Astrocyte (in vitro differentiated cells and primary cell): ENCODE measurements around the gene IDH3A.
"Not testable (repeated sequence)": the region's sequence is repeated elsewhere in the genome, so short reads cannot be mapped to it uniquely, and the experiment has no call there.

Source experiments
- EZH2 ChIP-seq: IDR thresholded peaks from 2 replicates; pipeline ENCODE4 v1.6.1; 2012; ENCODE audit warnings: mild to moderate bottlenecking, low read length, inconsistent platforms; ENCODE audit not compliant: insufficient read depth
- TF ChIP-seq, protein P1 (sequence below): IDR thresholded peaks from 2 replicates; pipeline ENCODE4 v1.5.1; 2011; ENCODE audit warnings: low read depth, mild to moderate bottlenecking, inconsistent platforms, low read length, moderate library complexity; ENCODE audit not compliant: insufficient read depth

DNA sequence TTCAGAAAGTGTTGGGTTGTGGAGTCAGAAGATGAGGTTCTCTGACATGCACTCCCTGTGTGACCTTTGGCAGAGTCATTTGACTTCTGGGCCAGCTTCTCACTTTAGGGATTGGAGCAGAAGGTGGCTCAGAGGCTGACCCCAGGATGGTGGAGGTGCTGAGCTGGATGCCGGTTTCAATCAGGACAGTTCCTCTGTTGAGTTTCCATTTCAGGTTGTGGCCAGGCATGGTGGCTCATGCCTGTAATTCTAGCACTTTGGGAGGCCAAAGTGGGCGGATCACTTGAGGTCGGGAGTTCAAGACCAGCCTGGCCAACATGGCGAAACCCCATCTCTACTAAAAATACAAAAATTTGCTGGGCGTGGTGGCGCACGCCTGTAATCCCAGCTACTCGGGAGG, 1.9 kb downstream of the IDH3A start:
- TF ChIP-seq, protein P1, sequence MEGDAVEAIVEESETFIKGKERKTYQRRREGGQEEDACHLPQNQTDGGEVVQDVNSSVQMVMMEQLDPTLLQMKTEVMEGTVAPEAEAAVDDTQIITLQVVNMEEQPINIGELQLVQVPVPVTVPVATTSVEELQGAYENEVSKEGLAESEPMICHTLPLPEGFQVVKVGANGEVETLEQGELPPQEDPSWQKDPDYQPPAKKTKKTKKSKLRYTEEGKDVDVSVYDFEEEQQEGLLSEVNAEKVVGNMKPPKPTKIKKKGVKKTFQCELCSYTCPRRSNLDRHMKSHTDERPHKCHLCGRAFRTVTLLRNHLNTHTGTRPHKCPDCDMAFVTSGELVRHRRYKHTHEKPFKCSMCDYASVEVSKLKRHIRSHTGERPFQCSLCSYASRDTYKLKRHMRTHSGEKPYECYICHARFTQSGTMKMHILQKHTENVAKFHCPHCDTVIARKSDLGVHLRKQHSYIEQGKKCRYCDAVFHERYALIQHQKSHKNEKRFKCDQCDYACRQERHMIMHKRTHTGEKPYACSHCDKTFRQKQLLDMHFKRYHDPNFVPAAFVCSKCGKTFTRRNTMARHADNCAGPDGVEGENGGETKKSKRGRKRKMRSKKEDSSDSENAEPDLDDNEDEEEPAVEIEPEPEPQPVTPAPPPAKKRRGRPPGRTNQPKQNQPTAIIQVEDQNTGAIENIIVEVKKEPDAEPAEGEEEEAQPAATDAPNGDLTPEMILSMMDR, result not testable (repeated sequence)
- not testable (repeated sequence) for TF ChIP-seq EZH2
